HS-27A (cell line): ENCODE data around the gene NID2.

Source experiments
- DNase-seq: peaks from one replicate; pipeline ENCODE4 v3.0.0-alpha.2; 2012; ENCODE audit warnings: low read depth, missing footprints

Gene NID2

DNA sequence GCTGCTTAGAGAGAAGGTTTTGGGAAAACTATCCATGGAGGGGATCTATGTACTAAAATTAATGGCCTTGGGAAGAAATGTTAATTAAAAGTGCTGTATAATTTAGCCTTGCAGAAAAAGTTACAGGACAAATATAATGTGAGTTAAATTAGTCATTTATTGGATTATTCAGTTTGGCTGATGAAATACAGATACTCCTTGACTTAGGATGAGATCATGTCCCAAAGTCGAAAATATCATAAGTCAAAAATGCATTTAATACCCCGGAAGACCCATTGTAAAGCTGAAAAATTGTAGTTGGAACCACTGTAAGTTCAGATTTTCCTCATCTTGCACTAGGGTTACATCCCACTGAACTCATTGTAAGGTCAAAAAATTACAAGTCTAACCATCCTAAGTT, 69.8 kb downstream of the NID2 start:
- DNase-seq = no peak

DNA sequence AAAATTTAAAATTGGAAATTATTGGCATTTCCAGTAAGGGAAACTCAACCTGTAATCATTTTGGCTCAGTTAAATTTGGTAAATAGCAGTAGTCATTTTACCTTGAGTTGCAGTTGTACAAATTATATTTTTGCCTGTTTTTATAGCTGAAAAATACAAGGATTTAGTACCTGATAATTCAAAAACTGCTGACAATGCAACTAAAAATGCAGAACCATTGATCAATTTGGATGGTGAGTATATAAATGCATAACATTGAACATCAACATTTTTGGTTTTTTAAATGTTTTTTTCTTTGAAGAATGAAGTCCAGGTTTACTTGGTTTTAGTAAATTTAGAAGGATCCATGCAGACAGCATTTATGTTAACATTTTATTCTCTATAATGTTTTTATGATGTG, 70.5 kb downstream of the NID2 start:
- DNase-seq = no peak

DNA sequence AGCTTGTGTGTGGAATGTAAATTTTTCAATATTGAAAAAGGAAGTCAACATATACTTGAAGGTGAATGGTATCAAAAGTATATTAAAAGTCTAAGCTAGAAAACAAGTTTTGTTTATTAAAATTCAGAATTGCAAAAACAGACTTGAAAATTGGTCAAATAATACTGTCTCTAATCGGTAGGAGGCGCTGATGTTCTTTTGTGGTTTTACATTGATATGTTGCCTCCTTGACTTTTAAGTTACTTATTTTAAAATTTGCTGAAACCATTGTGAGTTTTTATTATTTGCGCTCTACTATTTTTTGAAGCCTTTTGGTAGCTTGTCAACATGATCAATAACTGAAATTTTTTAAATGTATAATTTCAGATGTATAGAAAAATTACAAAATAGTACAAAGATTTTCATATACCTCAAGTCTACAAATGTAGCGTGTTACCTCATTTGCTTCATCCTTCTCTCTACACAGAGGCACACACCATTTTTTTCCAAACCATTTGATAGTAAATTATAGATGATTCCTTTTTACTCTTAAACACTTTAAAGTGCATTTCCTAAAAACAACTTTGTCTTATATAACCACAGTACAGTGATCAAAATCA, 72.6 kb downstream of the NID2 start:
- DNase-seq = peak; percentile 29

DNA sequence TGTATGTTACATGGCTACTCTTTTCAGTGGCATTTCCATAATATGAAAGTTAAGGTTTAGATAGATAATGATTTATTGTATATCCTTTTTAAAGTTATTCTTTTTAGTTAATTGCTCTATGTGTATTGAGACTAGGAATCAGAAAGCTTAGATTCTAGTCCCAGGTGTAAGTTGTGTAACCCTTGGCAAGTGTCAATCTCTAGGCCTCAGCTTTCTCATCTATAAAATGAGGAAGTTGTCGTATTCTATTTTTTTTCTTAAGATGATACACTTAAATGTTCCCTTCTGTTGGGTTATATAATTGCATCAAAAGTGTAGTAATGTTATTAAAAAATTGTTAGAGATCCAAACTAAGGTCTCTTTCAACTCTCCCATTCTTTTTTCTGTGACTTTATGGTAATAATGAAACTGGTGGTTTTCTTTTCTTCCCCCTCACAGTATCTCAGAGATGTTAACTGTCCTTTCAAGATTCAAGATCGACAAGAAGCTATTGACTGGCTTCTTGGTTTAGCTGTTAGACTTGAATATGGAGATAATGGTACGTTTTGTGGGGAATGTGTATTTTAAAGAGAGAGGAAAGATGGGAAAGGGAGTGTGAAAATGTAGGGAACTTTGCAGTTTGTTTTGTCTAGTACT, 75.5 kb downstream of the NID2 start:
- DNase-seq = no peak

DNA sequence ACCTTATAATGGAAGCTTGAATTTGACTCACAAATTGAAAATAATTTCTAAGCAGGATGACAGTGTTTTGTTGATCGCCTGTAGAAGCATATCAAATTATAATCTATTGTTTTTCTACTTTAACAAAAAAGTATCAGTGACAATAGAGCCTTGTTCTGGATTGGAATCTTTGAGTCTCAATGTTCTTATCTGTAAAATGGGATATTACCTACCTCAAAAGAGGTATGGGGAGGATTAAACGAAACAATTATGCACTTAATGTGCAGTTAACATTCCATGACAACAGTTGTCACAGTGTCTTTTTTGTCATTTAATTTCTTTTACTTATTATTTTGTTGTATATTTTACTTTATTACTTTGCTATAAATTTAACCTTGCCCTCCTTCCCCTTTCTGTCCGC, 78.4 kb downstream of the NID2 start:
- DNase-seq = no peak

DNA sequence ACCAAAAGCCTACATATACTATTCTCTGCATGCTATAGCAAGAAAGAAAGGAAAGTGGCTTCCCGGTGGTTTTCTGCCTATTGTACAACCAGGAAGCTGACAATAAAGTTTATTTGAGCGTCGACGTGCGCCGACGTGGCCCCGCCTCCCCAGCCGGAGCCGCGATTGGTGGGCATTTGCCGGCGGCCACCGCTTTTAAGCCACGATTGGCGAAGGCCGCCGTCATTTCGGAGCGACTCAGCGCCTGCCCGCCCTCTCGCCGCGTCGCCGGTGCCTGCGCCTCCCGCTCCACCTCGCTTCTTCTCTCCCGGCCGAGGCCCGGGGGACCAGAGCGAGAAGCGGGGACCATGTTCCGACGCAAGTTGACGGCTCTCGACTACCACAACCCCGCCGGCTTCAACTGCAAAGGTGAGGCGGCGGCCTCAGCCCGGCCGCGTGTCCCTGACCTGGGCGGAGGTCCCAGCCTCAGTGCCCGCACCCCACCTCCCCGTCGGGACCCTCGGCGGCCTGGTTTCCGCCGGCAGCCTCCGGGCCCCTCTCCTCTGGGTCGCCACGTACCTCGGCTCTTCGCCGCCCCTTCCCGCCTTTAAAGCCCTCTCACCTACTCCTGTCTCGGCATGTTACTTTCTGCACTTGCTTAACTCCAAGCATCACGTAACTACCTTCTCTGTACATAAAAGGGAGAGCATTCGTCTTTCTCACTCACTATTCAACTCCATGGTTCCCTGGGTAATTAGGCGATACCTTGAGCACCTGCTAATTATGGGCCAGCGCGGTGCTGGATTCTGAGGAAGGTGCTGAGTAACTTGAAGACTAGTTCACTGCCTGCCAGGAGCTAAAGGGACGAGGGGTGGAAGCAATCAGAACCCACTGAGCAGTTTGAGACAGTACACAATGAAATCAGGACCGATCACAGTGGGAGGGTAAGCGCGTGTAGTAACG, 79.3 kb downstream of the NID2 start, which contains the start of gene RTRAF:
Gene RTRAF (plus strand): TSS at position 254 of the 942 bp plus-strand sequence. CDS start 94 bp downstream, at position 348.
- DNase-seq = peak; percentile 66

DNA sequence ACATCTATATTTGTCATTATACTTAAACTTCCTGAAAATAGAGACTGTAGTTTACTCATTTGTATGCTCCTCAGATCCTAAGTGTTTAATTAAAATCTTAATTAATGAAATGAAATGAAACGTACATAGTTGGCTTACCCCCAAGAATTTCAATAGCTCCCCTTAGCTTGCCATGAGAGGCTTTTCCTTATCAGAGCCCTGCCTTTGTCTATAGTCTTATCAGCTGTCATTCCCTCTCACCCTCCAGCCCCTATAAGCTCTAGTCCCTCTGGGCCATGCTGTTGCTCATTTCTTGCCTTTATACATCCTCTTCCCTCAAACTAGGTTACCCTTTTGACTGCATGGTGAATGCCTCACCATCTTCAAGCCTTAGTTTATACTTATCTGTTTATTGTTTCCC, 80.6 kb downstream of the NID2 start:
- no peak for DNase-seq

DNA sequence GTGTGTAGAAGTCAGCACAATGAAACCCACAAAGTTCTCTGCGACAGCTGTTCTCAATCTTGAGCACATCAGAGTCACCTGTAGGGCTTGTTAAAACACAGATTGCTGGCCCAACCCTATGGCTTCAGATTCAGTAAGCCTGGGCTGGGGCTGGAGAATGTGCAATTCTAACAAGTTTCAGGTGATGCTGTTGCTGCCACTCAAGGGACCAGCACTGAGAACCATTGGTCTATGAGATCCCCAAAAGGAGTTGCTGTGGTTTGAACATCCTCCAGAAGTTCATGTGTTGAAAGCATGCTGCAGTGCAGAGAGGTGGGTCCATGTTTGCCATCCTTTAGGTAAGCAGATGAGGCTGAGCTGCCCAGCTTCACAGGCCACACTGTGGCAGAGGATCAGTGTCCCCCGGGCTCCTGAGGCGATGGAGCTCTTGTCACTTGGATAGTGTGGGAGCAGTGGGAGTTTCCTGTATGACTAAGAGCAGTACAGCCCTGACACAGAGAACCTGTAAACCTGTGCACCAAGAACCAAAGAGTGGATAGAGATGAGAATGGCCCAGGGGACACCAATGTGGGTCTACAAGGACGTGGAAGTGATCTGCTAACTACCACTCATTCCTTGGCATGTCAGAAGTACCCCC, 87.5 kb downstream of the NID2 start:
- DNase-seq = no peak

DNA sequence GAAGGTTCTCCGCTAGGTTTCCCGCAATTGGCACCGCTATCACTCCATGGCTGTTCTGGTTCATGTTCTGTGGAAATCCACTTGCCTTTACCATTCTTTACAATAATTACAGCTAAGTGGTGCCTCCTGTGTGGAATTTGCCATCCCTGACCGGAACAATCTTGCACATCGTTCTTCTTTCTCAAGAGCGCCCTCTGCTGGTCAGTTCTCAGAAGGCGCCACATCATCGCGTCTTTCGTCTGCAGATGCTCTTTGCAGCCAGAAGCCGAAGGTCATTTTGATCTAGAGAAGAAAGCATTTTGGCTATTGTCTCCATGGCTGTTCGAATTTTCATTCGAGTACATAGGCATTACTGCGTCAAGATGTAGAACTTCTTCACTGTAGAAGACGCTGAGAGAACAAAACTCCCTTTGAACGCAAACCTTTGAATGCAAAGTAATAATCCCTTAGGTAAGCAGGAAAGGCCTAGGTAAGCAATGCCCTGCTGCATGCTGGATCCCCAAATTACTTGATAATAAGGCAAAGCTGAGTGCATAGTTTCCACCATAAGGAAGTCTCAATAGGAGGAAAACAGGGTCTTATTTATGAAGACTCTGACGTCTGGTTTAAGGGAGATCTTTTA, 89.7 kb downstream of the NID2 start:
- peak; percentile 35 for DNase-seq

DNA sequence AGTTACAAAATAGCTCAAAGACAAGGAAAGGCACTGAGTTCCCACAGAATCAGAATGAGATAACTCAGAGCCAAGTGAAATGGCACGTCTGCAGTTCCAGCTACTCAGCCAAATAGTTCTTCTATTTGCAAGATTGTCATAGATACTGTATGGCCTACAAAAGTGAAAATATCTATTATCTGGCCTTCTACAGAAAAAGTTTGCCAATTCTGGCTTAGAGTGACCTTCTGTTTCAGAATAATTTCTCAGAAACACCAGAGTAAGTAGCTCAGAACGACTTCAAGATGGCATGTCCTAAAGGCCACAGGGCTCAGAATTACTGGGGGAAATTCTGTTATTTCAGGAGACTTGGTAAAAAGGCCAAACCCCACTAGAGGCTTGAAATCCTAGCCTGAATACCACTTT, 90.2 kb downstream of the NID2 start:
- no peak for DNase-seq

DNA sequence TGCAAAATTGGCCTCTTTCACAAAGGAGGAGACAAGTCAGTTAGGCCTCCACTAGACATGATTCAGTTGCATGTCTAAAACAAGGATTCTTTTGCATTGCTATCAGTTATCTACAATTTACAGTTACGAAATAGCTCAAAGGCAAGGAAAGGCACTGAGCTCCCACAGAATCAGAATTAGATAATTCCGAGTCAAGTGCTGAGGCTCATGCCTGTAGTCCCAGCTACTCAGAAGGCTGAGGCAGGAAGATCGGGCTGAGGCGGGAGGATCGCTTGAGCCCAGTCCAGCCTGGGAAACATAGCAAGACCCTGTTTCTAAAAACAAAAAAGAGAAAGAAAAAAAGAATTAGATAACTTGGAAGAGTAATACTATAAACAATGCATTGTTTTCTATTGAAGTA, 91.8 kb downstream of the NID2 start:
- DNase-seq = no peak

DNA sequence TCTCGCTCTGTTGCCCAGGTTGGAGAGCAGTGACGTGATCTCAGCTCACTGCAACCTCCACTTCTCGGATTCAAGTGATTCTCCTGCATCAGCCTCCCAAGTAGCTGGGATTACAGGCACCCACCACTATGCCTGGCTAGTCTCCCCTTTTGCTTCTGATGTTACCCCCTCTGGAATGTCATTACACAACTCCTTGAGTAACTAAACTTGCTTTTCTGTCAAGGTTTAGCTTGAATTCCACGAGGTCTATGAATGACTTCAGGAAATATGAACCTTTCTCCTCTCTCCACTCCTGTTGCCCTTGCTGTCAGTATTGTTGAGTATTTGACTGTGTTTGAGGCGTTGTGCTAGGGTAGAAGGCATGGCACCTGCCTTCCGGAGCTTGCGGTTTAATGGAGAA, 96.3 kb downstream of the NID2 start:
- DNase-seq = no peak

DNA sequence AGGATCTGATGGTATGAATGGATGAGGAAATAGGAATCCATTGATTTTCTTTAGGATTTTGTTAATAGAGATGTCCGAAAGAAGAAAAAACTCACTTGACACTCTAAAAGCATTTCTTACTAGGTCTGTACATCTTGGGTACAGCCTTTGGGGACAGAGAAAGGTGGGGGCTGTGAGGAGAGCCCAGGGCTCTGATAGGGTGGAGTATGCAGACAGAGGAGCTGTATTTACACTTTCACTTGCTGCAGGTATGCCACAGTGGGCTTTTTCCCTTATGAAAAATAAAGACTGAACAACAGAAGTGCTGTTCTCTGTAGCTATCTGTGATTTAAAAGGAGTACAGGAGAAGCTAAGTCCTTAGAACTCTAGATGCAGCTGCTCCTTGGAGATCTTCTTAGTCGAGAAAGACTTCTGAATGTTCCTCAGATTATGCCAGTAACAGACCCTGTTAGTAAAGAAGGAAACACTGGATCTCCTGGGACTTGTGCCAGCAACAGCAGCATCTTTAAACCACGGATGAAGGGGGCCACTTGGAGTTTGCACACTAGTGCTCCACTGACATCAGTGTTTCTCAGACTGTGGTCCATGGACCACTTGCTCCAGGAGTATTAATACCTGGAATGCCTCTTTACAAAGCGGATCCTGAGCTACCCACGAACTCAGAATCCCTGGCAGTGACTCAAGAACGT, 98.9 kb downstream of the NID2 start:
- no peak for DNase-seq

DNA sequence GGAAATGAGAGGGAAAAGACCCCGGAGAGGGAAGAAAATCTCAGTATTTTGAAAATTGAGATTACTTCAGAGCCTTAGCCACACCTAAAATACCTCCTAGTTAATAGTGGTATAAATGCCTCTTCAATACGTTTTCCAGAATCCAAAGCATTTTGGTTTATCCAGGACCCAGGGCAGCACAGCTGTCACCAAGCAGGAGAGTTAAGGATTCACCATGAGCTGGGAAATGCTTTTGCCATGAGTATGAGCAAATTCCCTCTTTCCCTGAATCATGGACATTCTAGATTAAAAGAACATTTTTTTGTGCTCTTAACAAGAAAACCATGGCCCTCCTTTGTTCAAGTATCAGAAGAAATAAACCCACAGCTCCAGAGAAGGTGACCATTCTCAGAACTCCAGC, 101.3 kb downstream of the NID2 start:
- DNase-seq = no peak

DNA sequence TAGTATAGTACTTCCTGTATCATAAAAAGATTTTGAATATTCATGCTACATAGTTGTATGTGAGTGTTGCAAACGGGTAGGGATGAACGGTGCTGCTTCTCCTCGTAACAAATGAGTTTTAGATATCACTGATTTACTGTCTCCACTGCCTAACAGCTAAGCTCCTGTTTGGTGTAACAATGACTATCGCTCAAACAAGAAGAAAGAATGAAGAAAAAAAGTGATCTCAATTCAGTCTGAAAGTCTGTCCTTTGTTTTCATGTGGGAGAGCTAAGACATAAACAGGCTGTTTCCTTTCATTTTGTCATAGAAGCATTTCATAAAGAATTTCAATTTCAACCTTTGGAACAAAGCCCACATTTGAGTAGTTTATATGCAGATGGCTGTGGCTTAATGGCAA, 105.6 kb downstream of the NID2 start:
- DNase-seq = no peak

DNA sequence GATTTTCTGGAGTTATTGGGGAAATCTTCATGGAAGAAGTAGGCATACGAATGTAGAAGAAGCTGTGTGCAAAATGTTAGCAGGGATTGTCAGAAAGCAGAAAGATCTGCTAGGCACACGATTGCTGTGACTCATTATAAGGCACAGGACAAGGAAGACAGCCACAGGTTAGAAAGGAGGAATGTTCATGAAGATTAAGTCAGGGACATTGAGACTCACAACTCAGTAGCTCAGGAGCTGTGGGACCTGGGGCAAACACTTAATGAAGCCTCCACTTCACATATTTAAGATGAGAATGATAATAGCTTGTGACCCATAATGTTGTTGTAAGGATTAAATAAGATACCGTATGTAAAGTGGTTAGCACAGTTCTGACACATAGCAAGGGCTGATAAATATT, 106.1 kb downstream of the NID2 start:
- DNase-seq = no peak

DNA sequence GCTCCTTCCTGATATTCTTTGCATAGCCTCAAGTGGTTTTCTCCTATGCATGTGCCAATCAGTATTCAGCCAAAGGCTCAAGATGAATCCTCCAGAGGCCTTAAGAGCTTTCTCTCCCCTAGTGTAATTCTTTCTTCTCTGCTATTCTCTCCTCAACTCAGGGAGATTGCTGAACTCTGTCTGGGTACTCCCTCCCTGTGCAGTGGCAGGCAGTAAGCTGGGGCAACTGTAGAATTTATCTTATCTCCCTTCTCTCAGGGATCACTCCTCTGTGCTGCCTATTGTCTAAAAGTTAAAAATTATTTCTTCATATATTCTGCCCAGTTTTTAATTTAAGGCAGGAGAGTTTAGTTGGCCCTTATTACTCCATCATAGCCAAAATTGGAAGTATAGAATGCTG, 108.0 kb downstream of the NID2 start:
- no peak for DNase-seq

DNA sequence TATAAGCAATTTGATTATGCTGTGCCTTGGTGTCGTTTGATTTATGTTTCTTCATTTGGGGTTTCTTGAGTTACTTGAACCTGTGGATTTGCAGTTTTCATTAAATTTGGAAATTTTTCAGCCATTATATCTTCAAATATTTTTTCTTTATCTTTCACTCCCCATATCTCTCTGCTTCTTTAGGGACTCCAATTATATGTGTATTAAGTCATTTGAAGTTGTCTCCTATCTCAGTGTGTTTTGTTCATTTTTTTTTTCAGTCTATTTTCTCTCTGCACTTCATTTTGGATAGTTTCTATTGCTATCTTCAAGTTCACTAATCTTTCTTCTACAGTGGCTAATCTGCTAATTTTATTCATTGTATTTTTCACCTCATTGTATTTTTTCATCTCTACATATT, 108.9 kb downstream of the NID2 start:
- DNase-seq = no peak

DNA sequence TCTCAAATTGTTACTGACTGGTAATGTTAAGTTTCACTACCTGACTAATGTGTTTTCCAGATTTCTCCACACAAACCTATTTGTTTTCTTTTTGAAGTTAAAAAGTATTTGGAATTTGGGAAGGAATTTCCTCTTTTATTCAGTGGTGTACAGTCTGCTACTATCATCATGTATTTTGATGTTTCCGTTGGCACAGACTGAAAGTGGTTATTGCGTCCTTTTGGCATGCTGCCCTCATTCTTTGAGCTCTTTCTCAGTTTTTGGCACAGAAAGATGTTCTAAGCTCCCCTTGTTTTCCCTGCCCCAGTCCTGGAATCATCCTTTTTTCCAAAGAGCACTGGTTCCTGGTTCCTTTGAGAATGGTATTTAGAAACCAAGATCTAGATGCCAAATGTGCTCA, 110.9 kb downstream of the NID2 start:
- peak; percentile 38 for DNase-seq
